ENCODE data around the gene HMGCLL1.

DNA sequence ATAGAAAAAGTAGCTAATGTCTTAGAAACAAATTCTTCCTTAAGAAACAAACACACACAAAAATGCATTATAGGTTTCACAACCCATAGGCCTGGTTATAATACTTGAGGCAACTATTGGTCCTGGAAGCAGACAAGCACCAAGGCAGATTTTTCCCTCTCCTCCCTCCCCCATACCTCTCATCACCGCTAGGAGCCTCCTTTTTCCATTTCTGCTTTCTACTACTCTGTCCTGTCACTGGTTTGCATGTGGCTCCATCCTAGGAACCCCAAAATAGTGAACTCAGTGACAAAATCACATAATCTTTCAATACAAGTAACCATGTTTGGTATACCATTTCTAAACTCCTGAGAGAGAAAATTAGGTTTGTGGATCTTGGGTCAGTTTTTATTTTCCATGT lies 66.1 kb downstream of the HMGCLL1 start:
- no peak for TF ChIP-seq POLR2A (IDR thresholded peaks at IDR 0.05)
- TF ChIP-seq CTCF (IDR thresholded peaks at IDR 0.05), result no peak

All from right lobe of liver (tissue), 4 donors.